Activated gamma-delta T cell treated with anti-CD3 and anti-CD28 coated beads, Interleukin-2, amount 50 U/mL, for 16 hours (primary cell): ENCODE measurements around the gene AFG1L.
"Not testable (repeated sequence)": the region's sequence is repeated elsewhere in the genome, so short reads cannot be mapped to it uniquely, and the experiment has no call there.

ENCODE experiments used
- DNase-seq: peaks from one replicate; pipeline ENCODE4 v3.0.0-alpha.2; 2020; ENCODE audit warnings: low read depth

The AFG1L gene

DNA sequence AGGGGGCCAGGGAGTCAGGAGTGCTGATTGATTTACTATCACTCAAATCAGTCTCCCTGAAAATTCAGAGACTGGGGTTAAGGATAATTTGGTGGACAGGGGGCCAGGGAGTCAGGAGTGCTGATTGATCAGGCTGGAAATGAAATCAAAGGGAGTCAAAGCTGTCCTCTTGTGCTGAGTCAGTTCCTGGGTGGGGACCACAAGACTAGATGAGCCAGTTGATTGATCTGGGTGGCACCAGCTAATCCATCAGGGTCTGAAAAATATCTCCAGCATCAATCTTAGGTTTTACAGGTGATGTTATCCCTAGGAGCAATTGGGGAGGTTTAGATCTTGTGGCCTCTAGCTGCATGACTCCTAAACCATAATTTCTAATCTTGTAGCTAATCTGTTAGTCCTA is 6.1 kb upstream of the AFG1L start:
- no peak for DNase-seq

DNA sequence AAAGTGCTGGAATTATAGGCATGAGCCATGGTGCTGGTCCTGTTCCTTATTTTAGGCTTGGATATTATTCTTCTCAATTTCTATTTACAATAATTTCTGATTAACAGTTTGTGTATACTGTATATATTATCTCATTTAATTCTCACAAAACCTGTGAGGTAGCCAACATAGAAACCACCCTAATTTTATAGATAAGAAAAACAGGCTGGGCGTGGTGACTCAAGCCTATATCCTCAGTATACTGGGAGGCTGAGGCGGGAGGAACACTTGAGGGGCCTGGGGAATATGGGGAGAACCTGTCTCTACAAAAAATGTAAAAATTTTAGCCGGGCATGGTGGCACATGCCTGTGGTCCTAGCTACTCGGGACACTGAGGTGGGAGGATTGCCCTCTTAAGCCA is 3.8 kb upstream of the AFG1L start:
- no peak for DNase-seq

GRCh38 chr6:108292561-108292960 is 2.3 kb upstream of the AFG1L start:
- DNase-seq = not testable (repeated sequence)

DNA sequence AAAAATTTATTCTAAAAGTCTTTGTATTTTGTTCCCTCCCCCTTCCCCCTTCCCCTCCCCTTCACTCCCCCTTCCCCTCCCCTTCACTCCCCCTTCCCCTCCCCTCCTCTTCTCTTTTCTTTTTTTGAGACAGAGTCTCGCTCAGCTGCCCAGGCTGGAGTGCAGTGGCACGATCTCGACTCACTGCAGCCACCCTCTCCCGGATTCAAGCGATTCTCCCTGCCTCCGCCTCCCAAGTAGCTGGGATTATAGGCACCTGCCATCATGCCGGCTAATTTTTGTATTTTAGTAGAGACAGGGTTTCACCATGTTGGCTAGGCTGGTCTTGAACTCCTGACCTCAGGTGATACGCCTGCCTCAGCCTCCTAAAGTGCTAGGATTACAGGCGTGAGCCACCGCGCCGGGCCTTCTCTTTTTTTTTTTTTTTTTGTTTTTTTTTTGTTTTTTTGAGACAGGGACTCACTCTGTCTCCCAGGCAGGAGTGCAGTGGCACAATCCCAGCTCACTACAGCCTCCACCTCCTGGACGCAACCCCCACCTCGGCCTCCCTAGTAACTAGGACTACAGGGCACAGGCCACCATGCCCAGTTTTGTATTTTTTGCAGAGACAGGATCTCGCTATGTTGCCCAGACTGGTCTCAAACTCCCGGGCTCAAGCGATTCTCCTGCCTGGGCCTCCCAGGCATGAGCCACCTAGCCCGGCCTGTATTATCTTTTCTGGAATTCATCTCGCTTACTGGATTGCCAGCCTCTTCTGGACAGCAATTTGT is 1.1 kb upstream of the AFG1L start:
- no peak for DNase-seq

DNA sequence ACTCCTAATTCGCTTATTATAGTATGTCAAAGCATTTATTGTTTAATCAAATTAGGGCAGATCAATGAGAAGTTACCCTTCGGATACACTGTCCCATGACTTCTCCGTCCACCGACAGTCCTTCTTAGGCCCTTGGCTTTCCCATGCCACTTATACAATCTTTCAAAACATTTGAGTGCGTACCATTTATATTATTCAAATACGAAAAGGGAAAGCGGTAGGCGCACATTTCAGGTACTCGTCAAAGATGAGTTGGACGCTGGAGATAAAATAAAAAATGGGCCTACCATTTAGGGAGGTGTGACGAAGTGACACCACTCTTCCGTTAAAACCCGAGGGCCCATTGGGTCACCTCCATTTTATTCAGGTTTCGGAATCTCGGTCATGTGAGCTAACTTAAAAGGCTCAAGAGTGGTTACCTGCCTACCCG is 542 bp upstream of the AFG1L start:
- DNase-seq = no peak

DNA sequence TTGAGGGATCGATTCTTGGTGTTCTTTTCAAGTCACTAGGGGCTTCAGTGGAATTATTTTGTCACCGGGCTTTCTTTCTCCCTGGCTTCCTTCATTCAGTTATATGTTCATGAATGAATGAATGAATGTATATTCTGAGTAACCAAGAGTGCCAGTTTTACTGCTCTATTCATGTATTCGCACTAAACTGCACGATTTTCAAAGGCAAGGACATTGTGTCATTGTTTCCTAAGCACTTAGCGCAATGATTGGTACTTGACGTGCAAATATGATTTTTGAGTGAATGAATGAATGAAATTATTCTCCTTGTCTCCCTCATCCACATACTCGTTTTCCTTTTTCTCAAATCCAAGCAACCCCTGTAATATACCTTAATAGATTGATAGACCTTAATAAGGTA is 822 bp downstream of the AFG1L start:
- no peak for DNase-seq

- no peak for DNase-seq
Measured at GRCh38 chr6:108302386-108302785, 7.5 kb downstream of the AFG1L start.

DNA sequence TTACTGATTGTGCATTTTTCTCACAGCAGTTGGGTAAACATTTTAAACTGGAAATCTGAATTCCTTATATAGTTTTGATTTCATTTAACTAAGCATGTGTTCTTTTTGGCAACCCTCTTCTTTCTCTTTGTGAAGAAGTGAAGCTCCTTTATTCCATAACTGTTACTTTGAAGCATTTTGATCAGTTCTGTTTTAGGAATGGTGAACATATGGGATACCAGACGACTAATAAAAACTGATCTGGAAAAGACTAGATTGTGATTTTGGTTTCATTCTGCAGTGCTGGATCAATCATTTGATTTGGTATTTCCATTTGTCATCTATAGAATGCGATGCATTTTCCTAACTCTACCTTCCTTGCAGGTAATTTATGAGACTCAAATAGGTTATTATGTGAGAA is 9.8 kb downstream of the AFG1L start:
- no peak for DNase-seq

GRCh38 chr6:108308641-108309040 is 13.8 kb downstream of the AFG1L start:
- not testable (repeated sequence) for DNase-seq

DNA sequence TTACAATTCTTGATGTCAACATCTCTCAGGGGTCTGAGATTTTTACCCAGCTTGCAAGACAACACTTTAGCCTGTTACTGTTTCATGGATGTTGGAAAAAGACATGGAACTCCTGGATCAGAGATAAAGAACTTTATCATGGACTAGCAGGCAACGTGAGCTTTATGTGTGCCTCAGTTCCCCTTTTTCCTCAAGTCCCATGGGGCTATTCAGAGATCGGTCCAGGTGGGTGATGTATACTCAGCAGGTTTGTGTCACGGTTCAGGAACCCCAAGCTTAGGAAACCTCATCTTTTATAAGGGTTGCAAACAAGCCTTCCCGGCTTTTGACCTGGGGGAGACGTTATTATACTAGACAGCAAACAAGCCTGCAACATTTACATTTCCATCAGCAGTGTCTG is 15.0 kb downstream of the AFG1L start:
- DNase-seq = no peak

- no peak for DNase-seq
Measured at GRCh38 chr6:108312605-108313004, 17.8 kb downstream of the AFG1L start.

GRCh38 chr6:108321253-108321747 is 26.4 kb downstream of the AFG1L start:
- DNase-seq = no peak

DNA sequence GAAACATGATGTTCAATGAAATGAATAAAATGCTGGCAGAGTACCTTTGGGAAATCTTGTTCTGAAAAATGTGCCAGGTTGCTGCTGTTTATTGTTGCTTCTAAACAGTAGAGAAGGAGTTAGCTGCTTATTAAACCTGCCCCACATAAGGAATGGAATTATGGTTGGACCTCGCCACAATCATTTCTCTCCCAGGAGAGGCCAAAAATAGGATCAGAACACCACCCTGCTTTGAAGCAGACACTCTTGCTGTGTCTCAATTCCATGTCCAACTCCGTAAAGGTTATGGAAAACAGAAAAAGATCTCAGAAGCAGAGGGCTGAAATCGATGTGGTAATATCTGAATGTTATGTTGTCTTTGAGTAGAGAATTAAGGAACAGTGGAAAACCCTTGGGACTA is 27.9 kb downstream of the AFG1L start:
- DNase-seq = no peak

GRCh38 chr6:108323710-108324466 is 29.0 kb downstream of the AFG1L start:
- no peak for DNase-seq

- DNase-seq = not testable (repeated sequence)
Measured at GRCh38 chr6:108330221-108330785, 35.4 kb downstream of the AFG1L start.

DNA sequence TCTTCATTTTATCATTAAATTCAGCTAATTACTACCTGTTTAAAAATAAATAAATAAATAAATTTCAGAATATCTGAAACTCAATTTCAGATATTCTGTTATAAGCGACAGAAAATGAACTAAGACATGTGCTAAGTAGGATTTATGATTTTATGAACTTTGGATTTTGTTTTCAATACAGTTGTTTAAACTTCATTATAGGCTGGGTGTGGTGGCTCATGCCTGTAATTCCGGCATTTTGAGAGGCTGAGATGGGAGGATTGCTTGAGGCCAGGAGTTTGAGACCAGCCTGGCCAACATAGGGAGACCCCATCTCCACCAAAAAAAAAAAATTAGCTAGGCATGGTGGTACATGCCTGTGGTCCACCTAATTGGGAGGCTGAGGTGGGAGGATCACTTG is 36.0 kb downstream of the AFG1L start:
- DNase-seq = no peak

- no peak for DNase-seq
Measured at GRCh38 chr6:108331982-108332381, 37.1 kb downstream of the AFG1L start.

DNA sequence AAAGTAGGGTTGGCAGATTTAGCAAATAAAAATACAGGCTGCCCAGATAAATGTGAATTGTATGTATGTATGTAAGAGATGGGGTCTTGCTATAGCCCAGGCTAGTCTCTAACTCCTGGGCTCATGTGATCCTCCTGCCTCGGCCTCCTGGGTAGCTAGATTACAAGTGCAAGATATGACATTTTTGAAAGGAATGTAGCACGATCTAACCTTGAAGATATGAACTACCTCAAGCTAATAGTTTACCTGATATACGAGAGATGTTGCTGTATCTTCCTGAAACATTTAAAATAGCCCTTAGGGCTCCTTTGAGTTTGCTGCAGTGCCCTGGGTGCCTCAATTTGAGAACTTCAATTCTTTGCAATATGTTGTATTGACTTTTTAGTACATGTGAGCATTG is 42.1 kb downstream of the AFG1L start:
- DNase-seq = no peak

DNA sequence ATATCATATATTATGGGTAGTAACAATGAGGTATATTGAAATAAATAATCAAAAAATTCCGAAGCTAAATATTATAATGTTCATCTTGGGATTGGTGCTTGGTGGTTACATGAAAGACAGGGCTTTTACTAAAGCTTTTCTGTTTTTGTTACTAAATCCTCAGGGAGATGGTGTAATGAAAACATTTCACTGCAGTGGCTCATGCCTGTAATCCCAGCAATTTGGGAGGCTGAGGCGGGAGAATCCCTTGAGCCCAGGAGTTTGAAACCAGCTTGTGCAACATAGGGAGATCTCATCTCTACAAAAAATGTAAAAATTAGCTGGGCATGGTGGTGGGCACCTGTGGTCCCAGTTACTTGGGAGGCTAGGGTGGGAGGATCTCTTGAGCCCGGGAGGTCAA is 42.9 kb downstream of the AFG1L start:
- no peak for DNase-seq

- no peak for DNase-seq
Measured at GRCh38 chr6:108341372-108341771, 46.5 kb downstream of the AFG1L start.

DNA sequence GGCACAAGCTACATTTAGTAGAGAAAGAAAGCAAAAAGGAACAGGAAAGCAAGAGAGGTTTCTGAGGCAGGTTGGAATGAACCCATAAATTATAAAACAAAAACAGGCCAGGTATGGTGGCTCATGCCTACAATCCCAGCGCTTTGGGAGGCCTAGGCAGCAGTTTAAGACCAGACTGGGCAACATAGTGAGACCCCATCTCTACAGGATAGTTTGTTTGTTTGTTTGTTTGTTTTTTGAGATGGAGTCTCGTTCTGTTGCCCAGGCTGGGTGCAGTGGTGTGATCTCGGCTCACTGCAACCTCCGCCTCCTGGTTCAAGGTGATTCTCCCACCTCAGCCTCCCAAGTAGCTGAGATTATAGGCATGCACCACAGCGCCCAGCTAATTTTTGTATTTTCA is 49.0 kb downstream of the AFG1L start:
- DNase-seq = no peak

- DNase-seq = no peak
Measured at GRCh38 chr6:108348655-108349349, 53.9 kb downstream of the AFG1L start.
